Suprapubic skin (tissue), 3 donors: Measurements from ENCODE around the gene TPT1.

ENCODE experiments used
- EP300 ChIP-seq: sonication (generic); formaldehyde crosslinking; IDR thresholded peaks from one replicate; pipeline ENCODE4 v1.6.1; 2017; ENCODE audit warnings: antibody characterized with exemption
- POLR2A ChIP-seq, 2 donors: fragments of 450-650 bp; IDR thresholded peaks; one replicate each; pipeline ENCODE4 v1.6.1; 2017; ENCODE audit warnings: antibody characterized with exemption in 2 of 2, mild to moderate bottlenecking in 2 of 2, moderate library complexity in 2 of 2
- TF ChIP-seq, protein P1 (sequence below), 2 donors: fragments of 200-600 bp in 1 of 2; fragments of 450-650 bp in 1 of 2; sonication (generic) in 1 of 2; IDR thresholded peaks; one replicate each; pipeline ENCODE4 v1.5.1; 2016 to 2019; ENCODE audit warnings: antibody characterized with exemption in 2 of 2, mild to moderate bottlenecking in 1 of 2, moderate library complexity in 1 of 2

DNA sequence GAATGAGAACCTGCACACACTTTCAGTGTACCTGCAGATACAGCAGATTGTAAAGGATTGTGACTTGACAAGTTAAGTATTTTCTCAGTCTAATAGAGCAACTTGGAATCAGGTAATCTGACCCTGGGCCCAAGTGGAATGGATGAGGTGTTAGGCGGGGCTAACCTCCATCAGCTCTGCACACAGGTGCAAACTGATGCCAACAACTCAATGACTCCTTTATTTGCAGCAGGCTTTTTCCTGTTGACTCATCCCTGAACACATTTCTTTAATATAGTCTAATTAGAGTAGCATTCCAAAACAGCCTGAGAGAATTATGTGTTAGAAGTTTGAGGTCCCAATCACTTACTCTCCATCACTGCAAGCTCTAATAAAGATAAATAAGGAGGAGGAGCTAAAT lies 48.8 kb downstream of the TPT1 start:
- TF ChIP-seq, protein P1, sequence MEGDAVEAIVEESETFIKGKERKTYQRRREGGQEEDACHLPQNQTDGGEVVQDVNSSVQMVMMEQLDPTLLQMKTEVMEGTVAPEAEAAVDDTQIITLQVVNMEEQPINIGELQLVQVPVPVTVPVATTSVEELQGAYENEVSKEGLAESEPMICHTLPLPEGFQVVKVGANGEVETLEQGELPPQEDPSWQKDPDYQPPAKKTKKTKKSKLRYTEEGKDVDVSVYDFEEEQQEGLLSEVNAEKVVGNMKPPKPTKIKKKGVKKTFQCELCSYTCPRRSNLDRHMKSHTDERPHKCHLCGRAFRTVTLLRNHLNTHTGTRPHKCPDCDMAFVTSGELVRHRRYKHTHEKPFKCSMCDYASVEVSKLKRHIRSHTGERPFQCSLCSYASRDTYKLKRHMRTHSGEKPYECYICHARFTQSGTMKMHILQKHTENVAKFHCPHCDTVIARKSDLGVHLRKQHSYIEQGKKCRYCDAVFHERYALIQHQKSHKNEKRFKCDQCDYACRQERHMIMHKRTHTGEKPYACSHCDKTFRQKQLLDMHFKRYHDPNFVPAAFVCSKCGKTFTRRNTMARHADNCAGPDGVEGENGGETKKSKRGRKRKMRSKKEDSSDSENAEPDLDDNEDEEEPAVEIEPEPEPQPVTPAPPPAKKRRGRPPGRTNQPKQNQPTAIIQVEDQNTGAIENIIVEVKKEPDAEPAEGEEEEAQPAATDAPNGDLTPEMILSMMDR (IDR thresholded peaks at IDR 0.05) = no peak
- TF ChIP-seq POLR2A (IDR thresholded peaks at IDR 0.05) = no peak
- no peak for TF ChIP-seq EP300
